Progenitor cell of endocrine pancreas (in vitro differentiated cells): ENCODE measurements around the gene TACC3. TPM values are rescaled to one million over a fixed set of nuclear protein-coding genes. Genes with fewer than 3 reads are reported as not detected.

Experiments used
- DNase-seq: peaks from one replicate; pipeline ENCODE4 v3.0.0; 2021; ENCODE audit warnings: low spot score; ENCODE audit not compliant: unreplicated experiment
- H3K27ac Mint-ChIP-seq: 2 replicates; pipeline ENCODE4 v1.8.0; 2021; ENCODE audit warnings: mild to moderate bottlenecking, moderate library complexity, mixed read lengths
- H3K27me3 Mint-ChIP-seq: 2 replicates; pipeline ENCODE4 v1.8.0; 2021; ENCODE audit warnings: mixed read lengths
- H3K36me3 Mint-ChIP-seq: 2 replicates; pipeline ENCODE4 v1.8.0; 2022; ENCODE audit warnings: mixed read lengths; ENCODE audit not compliant: insufficient read depth
- H3K4me1 Mint-ChIP-seq: 2 replicates; pipeline ENCODE4 v1.8.0; 2021; ENCODE audit warnings: low read depth, mixed read lengths
- H3K4me3 Mint-ChIP-seq: 2 replicates; pipeline ENCODE4 v1.8.0; 2021; ENCODE audit warnings: low read depth, mild to moderate bottlenecking, moderate library complexity, mixed read lengths
- H3K9me3 Mint-ChIP-seq: 2 replicates; pipeline ENCODE4 v1.8.0; 2021; ENCODE audit warnings: low read depth, mixed read lengths
- CTCF ChIP-seq: fragments of 200-600 bp; sonication (generic); IDR thresholded peaks from one replicate; pipeline ENCODE4 v1.5.0; 2021; ENCODE audit warnings: antibody characterized with exemption, mild to moderate bottlenecking; ENCODE audit not compliant: unreplicated experiment
- total RNA-seq: library from RNA; stranded (reverse); gene quantifications from 2 replicates; pipeline ENCODE4 v1.2.1, GENCODE V29; 2021

TACC3 gene
- total RNA-seq, 1 donor from 2014 or later = 56.2 TPM

DNA sequence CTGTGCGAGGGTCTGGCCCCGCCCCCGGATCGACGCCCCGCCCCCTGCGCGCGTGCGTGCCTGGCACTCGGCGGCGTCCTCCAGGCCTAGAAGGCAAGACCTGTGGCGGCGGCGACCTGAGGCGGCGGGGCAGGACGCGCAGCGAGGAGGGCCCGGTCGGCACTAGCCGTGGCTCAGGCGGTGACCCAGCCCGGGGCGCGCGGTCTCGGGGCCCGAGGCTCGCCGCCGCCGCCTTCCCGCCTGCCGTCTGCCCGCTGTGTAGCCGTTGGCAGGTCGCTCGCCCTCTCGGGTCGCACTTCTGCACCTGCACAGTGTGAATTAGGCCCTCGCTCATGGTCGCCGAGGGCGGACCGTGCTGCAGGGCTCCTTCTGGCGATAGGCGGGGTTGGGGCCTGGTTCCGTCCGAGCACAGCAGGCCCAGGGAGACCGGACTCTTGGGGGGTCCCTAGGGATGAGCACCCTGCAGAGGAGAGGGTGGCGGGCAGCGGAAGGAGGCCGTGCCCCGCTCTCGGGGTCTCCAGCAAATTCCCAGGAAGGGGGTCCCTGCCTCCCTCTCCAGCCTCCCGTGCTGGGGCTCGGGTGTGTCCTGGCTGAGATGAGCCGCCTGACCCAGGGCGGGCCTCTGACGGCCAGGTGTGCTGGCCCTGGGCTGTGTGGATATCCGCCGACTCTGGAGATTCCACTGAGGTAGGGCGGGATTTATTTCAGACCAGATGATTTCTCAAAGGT is 36.7 kb upstream of the TACC3 start:
- no peak overlapping the region for H3K27ac Mint-ChIP-seq
- H3K4me3 Mint-ChIP-seq = peak overlapping the region; percentile 33

GRCh38 chr4:1685235-1686150 is 35.8 kb upstream of the TACC3 start:
- Mint-ChIP-seq H3K4me3 (no peak overlapping the region), H3K27ac (no peak overlapping the region), H3K9me3 (no peaks in the 10 kb centered on the region), H3K36me3 (peaks cover 5% of the 10 kb centered on the region), H3K4me1 (no peaks in the 10 kb centered on the region), H3K27me3 (peaks cover 17% of the 10 kb centered on the region)
- no peak for DNase-seq
- TF ChIP-seq CTCF = no peak

More for the DNA sequence above, 36.7 kb upstream of the TACC3 start:
- Mint-ChIP-seq H3K4me1 (no peaks in the 10 kb centered on the region), H3K9me3 (no peaks in the 10 kb centered on the region), H3K27me3 (peaks cover 19% of the 10 kb centered on the region), H3K36me3 (peaks cover 3% of the 10 kb centered on the region)
- DNase-seq = no peak
- TF ChIP-seq CTCF = no peak

DNA sequence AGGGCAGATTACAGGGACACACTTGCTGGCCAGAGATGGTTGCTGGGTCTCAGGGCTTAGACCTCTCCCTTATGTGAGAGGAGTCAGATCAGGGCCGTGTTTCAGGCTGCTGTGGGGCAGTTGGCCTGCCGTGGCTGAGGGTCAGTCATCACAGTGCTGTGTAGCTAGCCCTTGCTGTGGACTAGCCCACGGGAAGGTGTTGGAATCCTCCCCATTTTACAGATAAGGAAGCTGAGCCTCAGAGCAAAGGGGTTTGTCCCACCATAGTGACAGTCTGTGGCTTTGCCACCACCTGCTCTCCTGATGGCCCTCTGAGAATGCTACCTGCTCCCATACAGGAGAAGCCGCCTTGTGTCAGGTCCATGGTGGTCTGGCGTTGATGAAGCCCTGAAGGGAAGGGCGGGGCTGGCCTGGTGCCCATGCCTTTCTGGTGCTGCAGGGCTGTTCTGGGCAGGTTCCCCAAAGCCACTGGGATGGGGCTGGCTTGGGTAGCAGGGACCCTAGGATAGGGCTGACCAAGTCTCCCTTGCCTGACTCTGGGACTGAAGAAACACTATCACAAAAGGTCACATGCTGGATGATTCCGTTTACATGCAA is 34.8 kb upstream of the TACC3 start:
- H3K36me3 Mint-ChIP-seq = peaks cover 10% of the 10 kb centered on the region
- DNase-seq = no peak
- TF ChIP-seq CTCF = no peak
- H3K27ac Mint-ChIP-seq = no peak overlapping the region
- H3K4me1 Mint-ChIP-seq = no peaks in the 10 kb centered on the region
- no peaks in the 10 kb centered on the region for H3K9me3 Mint-ChIP-seq
- peaks cover 13% of the 10 kb centered on the region for H3K27me3 Mint-ChIP-seq
- H3K4me3 Mint-ChIP-seq = peak overlapping the region; percentile 24

- no peak for DNase-seq
- Mint-ChIP-seq H3K4me3 (no peak overlapping the region), H3K27me3 (no peaks in the 10 kb centered on the region), H3K9me3 (no peaks in the 10 kb centered on the region), H3K4me1 (no peaks in the 10 kb centered on the region), H3K27ac (no peak overlapping the region), H3K36me3 (peaks cover 21% of the 10 kb centered on the region)
- no peak for TF ChIP-seq CTCF
Observed at GRCh38 chr4:1690698-1691097, 30.6 kb upstream of the TACC3 start.

DNA sequence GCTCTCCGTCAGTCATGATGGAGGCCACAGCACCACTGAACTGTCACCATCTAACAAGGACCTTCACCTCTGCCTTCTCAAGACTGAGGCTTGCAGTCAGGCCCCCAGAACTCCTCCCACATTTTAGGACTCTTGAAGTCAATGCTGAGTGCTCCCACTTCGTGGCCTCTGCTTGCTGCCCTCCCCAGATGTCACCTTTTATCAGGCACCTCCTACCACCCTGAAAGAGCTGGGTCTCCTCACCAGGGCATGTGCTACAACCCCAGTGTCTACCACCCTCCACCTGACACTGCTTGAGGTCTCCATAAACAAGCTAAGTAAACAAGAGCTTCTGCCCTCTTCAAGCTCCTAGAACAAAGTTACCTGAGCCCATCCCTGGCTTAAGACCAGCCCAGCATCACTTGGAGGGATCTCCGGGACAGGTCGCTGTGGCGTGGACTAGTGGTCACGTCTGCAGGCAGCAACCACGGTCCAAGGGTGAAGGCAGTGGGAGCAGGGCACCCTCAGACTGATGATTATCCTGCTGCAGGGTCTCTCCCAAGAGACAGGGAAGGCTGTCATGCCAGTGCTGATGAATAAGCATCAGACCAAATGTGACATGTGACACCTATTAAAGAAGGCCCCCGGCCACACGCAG is 29.5 kb upstream of the TACC3 start:
- no peak for DNase-seq
- peaks cover 24% of the 10 kb centered on the region for H3K36me3 Mint-ChIP-seq
- no peak overlapping the region for H3K27ac Mint-ChIP-seq
- H3K27me3 Mint-ChIP-seq = no peaks in the 10 kb centered on the region
- no peak overlapping the region for H3K4me3 Mint-ChIP-seq
- no peak for TF ChIP-seq CTCF
- H3K4me1 Mint-ChIP-seq = no peaks in the 10 kb centered on the region
- no peaks in the 10 kb centered on the region for H3K9me3 Mint-ChIP-seq
